ENCODE measurements around the gene SMG6.
"Not testable (repeated sequence)": the region's sequence is repeated elsewhere in the genome, so short reads cannot be mapped to it uniquely, and the experiment has no call there.

The SMG6 gene

GRCh38 chr17:2019723-2020122, 283.9 kb downstream of the SMG6 start:
- TF ChIP-seq, protein P1, sequence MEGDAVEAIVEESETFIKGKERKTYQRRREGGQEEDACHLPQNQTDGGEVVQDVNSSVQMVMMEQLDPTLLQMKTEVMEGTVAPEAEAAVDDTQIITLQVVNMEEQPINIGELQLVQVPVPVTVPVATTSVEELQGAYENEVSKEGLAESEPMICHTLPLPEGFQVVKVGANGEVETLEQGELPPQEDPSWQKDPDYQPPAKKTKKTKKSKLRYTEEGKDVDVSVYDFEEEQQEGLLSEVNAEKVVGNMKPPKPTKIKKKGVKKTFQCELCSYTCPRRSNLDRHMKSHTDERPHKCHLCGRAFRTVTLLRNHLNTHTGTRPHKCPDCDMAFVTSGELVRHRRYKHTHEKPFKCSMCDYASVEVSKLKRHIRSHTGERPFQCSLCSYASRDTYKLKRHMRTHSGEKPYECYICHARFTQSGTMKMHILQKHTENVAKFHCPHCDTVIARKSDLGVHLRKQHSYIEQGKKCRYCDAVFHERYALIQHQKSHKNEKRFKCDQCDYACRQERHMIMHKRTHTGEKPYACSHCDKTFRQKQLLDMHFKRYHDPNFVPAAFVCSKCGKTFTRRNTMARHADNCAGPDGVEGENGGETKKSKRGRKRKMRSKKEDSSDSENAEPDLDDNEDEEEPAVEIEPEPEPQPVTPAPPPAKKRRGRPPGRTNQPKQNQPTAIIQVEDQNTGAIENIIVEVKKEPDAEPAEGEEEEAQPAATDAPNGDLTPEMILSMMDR (conservative IDR thresholded peaks at IDR 0.05; ENCODE audit: low read depth, low read length): no peak
- H3K4me3 ChIP-seq (ENCODE audit: low read length): no peak overlapping the region
- no peak for DNase-seq (ENCODE audit: low read depth)

- no peak for DNase-seq (ENCODE audit: low read depth)
- TF ChIP-seq, protein P1 (conservative IDR thresholded peaks at IDR 0.05; ENCODE audit: low read depth, low read length): no peak
- no peak overlapping the region for H3K4me3 ChIP-seq (ENCODE audit: low read length)
Observed at GRCh38 chr17:2018716-2019510, 284.7 kb downstream of the SMG6 start.

DNA sequence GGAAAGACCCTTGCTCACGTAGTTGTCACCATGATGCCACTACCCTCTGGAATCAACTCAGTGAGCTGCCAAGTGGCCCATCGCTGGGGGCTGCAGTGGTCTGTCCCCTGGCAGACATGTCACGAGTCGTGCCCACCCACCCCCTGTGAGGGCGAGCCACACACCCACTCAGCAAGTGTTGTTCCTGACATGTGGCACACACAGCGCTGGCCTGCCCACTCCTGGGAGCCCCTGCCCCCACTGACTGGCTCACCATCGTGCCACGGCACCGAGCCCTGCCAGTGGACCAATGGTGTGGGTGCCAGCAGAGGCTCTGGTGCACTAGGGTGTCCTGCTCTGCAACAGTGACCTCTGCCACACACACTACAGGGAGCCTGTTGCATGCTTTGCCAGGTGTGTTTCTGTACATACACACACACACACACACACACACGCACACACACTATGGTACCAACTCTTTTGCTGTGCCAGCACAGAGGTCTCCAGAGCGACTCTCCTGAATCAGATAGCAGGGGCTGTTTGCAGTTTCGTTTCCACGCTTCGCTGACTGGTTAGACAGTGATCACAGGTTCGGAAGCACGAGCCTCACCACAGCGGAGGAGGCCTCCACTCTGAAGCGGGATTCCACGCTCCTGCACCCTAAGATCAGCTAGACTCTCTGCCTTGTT, 286.2 kb downstream of the SMG6 start:
- TF ChIP-seq, protein P1 (conservative IDR thresholded peaks at IDR 0.05; ENCODE audit: low read depth, low read length): no peak
- H3K4me3 ChIP-seq (ENCODE audit: low read length): no peak overlapping the region
- no peak for DNase-seq (ENCODE audit: low read depth)

GRCh38 chr17:2016494-2016893, 287.1 kb downstream of the SMG6 start:
- TF ChIP-seq, protein P1 (conservative IDR thresholded peaks at IDR 0.05; ENCODE audit: low read depth, low read length): no peak
- DNase-seq (ENCODE audit: low read depth): no peak
- H3K4me3 ChIP-seq (ENCODE audit: low read length): no peak overlapping the region

GRCh38 chr17:2015314-2015713, 288.3 kb downstream of the SMG6 start:
- TF ChIP-seq, protein P1 (conservative IDR thresholded peaks at IDR 0.05; ENCODE audit: low read depth, low read length): no peak
- no peak for DNase-seq (ENCODE audit: low read depth)
- no peak overlapping the region for H3K4me3 ChIP-seq (ENCODE audit: low read length)

- TF ChIP-seq, protein P1 (conservative IDR thresholded peaks at IDR 0.05; ENCODE audit: low read depth, low read length): no peak
- no peak for DNase-seq (ENCODE audit: low read depth)
- H3K4me3 ChIP-seq (ENCODE audit: low read length): no peak overlapping the region
Observed at GRCh38 chr17:2013994-2014317, 289.6 kb downstream of the SMG6 start.

DNA sequence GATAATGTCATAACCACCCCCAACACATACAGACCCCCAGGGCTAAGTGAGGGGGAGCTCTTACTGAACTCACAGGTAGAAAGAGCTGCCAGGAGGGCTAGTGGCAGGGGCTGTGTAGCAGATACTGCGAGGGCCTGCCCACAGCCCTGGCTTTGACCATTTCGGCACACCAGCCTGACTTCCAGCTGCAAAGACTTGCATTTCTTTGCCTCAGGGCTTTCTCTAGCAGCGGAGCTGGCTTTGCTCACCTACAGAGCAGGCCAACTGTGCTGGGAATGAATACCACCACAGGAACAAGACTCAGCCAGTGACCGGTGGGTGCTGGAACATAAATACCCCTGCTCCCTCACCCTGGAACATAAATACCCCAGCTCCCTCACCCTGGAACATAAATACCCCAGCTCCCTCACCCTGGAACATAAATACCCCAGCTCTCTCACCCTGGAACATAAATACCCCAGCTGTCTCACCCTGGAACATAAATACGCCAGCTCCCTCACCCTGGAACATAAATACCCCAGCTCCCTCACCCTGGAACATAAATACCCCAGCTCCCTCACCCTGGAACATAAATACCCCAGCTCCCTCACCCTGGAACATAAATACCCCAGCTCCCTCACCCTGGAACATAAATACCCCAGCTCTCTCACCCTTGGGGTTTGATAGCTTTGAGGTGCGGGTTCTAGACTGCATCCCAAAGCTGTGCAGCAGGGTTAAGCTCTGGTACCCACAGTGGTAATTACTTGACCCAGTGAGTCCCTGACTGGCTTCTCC, 290.2 kb downstream of the SMG6 start:
- DNase-seq (ENCODE audit: low read depth): not testable (repeated sequence)

More for the DNA sequence above, 290.2 kb downstream of the SMG6 start:
- H3K4me3 ChIP-seq (ENCODE audit: low read length): not testable (repeated sequence)

Measured in retinal pigment epithelial cell (primary cell).